Lower leg skin (tissue), 3 donors: ENCODE measurements around the gene PNMT.

ENCODE experiments used
- POLR2A ChIP-seq, 2 donors: fragments of 450-650 bp; IDR thresholded peaks; one replicate each; pipeline ENCODE4 v1.6.1; 2016 to 2017; ENCODE audit warnings: antibody characterized with exemption in 2 of 2, mild to moderate bottlenecking in 1 of 2, moderate library complexity in 1 of 2
- TF ChIP-seq, protein P1 (sequence below), 3 donors: fragments of 450-650 bp; IDR thresholded peaks; one replicate each; pipeline ENCODE4 v1.5.1; 2016; ENCODE audit warnings: antibody characterized with exemption in 3 of 3, mild to moderate bottlenecking in 3 of 3, moderate library complexity in 2 of 3

- TF ChIP-seq, protein P1, sequence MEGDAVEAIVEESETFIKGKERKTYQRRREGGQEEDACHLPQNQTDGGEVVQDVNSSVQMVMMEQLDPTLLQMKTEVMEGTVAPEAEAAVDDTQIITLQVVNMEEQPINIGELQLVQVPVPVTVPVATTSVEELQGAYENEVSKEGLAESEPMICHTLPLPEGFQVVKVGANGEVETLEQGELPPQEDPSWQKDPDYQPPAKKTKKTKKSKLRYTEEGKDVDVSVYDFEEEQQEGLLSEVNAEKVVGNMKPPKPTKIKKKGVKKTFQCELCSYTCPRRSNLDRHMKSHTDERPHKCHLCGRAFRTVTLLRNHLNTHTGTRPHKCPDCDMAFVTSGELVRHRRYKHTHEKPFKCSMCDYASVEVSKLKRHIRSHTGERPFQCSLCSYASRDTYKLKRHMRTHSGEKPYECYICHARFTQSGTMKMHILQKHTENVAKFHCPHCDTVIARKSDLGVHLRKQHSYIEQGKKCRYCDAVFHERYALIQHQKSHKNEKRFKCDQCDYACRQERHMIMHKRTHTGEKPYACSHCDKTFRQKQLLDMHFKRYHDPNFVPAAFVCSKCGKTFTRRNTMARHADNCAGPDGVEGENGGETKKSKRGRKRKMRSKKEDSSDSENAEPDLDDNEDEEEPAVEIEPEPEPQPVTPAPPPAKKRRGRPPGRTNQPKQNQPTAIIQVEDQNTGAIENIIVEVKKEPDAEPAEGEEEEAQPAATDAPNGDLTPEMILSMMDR (IDR thresholded peaks at IDR 0.05): no peak
- no peak for TF ChIP-seq POLR2A (IDR thresholded peaks at IDR 0.05)
Measured at GRCh38 chr17:39697961-39698360, 29.7 kb downstream of the PNMT start.
